ENCODE results near the gene CDK5RAP2.
"Not testable (repeated sequence)": the region's sequence is repeated elsewhere in the genome, so short reads cannot be mapped to it uniquely, and the experiment has no call there.

Gene CDK5RAP2

DNA sequence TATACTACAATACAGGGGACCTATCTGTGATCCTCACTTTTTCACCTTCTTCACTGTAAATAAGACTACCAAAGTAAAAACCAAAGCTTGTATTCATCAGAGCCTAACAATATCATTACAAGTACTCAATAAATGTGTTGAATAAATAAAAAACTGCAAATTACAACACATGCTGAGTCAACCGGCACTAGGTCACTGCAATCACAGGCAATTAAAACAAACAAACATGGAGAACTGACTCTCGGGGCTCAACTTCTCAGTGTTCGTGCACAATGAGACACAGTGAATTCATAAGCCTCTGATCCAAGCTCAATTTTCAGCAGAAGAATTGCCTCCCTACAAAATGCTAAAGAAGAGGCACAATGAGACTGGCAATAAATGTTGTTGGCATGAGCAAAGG, 69.2 kb downstream of the CDK5RAP2 start:
- no peak for DNase-seq

DNA sequence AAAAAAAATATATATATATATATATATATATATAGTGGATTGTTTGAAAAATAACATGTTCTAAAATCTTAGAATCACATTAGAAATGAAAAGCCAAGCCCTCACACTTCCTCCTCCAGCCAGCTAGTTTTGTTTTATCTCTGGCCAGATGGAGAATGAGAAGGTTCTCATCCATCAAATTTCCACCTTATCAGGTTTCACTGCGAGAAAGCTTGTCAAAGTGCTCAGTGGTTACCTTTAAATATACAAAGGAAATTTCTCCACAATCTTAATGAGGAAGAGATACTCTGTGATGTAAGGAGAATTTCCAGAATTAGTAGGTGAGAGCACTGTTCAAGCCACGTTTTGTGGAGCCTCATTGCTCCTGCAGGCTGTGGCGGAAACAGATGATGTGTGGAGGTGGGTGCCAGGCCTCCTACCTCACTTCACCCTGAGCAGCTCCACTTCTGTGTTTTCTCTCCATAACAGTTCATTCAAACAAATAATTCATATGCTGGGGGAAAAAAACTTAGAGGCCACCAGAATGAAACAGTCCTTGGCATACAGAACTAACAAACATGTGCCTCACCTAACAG, 71.9 kb downstream of the CDK5RAP2 start:
- DNase-seq: no peak

DNA sequence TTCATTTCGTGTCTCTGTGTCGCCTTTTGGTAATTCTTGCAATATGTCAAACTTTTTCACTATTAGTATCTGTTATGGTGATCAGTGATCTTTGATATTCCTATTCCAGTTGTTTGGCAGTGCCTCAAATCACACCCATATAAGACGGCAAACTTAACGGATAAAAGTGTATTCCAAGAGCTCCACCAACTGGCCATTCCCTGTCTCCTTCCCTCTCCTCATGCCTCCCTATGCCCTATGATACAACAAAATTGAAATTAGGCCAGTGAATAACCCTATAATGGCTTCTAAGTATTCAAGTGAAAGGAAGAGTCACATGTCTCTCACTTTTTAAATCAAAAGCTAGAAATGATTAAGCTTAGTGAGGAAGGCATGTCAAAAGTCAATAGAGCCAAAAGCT, 74.8 kb downstream of the CDK5RAP2 start:
- no peak for DNase-seq

DNA sequence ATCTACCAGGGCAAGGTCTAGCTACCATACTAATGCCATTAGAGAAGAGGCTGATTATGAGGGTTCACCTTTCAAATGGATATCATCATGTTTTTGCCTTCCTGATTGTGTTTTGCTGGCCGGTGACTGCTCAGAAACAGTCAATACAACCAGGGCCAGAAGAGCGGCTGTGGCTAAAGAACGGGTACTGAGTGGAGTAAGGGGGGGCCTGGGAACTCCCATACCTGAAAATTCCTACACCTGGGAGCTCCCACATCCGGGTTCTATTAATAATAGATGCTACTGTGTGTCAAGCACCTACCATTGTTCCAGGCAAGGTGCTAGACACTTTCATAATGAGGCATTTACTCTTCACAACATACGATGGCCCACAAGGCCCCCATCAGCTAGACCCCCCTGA, 79.2 kb downstream of the CDK5RAP2 start:
- DNase-seq: no peak

DNA sequence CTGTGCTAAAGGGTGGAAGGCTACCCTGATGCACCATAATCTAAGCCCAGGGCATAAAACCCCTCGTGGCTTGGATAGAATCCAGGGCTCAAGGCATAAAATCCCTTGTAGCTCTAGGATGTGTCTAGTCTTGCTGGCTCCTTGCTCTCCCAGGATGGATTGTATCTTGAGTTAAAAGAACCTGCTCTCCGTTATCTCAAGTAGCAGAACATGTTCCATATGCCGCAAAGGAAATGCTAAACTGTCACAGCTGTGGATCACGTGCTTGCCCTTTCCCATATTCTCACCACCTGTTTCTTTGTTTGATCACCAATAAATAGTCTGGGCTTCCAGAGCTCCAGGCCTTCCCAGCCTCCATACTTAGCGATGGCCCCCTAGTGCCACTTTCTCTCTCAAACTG, 82.1 kb downstream of the CDK5RAP2 start:
- peak; percentile 48 for DNase-seq

DNA sequence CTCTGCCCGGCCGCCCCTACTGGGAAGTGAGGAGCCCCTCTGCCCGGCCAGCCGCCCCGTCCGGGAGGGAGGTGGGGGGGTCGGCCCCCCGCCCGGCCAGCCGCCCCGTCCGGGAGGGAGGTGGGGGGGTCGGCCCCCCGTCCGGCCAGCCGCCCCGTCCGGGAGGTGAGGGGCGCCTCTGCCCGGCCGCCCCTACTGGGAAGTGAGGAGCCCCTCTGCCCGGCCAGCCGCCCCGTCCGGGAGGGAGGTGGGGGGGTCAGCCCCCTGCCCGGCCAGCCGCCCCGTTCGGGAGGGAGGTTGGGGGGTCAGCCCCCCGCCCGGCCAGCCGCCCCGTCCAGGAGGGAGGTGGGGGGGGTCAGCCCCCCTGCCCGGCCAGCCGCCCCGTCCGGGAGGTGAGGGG, 83.5 kb downstream of the CDK5RAP2 start:
- not testable (repeated sequence) for DNase-seq

DNA sequence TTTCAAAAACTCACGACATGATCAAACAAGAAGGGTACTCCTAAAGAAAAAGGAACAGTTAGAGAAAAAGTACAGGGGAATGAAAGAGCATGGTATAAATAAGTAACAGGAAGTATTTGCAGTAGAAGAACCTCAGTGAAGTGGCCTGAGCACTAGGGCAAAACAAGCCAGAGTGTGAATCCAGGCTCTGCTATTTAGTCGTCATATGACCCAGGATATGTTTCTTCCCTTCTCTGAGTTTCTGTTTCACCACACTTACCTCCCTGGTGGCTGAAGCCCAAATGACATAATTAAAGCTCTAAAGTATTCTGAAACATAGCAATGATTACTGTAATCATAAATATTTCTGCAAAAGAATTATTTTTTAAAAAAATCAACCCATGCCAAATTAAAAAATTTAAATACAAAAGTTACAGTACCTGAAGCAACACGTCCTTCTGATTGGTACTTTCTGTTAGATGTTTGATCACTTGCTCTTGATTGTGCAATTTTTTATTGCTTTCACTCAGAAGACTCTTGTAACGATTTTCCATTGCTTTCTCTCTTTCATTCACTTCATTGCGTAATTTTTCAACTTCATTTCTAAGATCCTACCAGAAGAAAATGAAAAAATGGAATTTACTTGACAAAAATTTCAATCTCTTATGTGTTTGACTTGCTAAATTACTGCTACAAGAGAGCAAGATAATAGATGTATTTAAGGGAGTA, 88.9 kb downstream of the CDK5RAP2 start:
- no peak for DNase-seq

DNA sequence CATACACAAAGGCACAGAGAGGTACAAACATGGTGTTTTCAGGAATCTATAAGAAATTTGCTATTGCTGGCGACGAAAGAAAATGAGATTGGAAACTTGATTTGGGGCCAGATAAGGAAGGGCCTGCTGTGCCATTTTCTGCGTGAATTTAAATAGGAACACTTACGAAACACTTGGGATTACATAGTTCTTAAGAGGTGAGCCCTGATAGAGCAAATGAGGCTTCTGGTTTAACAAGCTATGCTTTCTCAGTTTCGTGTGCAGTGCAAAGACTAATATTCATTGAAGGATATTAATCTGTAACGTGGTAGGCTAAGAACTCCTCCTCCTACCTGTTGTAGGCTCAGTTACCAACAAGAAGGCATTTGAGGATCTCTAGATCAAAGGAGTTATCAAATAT, 93.1 kb downstream of the CDK5RAP2 start:
- DNase-seq: no peak

DNA sequence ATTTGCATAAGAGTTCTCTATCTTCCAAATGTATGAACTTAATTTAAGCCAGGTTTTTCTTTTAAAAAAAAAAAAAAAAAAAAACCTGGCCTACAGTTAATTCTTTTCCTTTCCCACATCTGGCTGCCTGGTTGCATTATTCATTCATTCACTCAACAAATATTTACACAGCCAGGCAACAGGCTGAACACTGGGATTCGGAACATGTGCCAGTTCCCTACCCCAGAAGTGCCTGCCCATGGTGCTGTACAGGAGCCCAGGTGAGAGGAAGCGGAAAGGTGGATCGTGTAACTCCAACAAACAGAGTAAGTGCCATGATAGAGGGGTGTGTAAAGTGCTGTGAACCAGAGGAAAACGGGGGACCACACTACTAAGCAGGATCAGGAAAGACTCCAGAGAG, 93.6 kb downstream of the CDK5RAP2 start:
- DNase-seq: no peak

DNA sequence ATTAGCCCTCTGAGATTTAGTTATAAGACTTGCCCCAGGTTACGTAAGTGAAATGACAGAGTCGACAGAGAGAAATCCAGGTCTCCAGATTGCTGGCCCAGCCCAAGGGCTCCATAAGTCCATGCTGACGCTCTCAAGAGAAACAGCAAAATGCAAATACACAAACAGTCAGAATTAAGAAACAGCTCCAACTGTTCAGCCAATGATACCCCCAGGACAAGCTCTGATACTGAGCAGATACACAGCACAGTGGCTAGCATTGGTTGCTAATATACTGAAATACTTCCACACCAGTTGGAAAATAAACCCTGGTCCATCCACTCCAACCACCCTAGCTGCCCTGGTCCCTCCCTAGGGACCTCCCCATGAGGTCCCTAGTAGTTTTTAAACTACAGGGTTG, 94.2 kb downstream of the CDK5RAP2 start:
- no peak for DNase-seq

DNA sequence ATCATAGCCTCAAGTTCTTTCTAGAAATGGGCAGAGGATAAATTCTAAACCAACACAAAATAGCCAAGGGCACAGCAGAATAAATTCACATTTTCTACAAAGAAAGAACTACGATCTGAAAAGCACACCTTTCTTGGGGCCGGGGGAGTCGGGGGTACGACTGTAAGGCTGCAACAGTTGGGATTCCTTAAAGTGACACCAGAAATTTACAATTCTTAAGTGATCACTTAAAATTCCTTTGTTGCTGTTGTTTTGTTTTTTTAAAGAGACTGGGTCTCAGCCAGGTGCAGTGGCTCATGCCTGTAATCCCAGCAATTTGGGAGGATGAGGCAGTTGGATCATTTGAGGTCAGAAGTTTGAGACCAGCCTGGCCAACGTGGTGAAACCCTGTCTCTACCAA, 95.8 kb downstream of the CDK5RAP2 start:
- no peak for DNase-seq

DNA sequence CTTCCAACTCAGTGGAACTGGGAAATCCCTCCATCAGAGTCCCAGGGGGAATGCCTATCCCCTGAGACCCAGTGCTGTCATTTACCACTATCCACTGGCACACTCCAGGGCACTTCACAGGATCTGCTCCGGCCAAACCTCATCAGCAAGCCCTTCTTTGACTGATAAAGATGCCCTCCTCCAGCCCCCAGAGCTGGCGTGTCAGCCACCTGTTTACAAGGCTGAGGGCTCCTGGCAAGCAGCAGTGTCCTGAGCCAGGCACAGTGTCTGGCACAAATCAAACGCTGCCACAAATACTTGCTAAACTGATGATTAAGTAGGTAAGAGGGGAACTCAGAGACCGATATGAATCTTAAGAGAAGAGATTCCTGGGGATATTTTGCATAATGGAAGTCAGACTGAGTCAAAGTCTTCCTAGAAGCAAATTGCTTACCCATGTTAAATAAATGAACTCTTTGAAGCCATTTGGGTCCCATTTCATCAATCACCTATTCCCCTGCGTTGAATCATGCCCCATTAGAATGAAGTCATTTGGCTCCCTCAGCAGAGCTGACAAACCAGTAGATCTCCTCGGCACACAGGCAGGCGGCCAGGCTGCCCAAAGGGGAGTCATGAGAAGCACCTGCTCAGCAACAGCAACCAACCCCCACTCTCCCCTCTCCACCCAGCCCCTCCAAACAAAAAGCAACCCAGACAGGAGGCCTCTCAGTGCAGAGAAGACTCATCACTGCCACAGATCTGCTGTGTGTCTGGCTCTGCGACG, 97.4 kb downstream of the CDK5RAP2 start:
- DNase-seq: no peak

DNA sequence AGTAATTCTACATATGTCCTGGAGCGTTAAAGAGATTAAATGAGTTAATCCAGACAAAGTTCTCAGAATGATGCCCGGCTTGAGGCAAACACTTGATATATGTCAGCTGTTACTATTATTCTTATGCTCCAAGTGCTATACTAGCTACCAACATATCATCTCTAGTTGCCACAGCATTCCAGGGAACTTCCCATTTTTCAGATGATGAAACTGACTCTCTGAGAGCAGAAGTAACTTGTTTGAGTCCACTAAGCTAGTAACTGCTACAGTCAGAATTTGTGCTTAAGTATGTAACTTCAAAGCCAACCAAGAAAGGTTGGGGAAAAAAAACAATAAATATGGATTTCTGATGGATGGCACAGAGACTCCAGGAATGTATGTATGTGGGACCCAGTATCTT, 98.1 kb downstream of the CDK5RAP2 start:
- DNase-seq: peak; percentile 18

DNA sequence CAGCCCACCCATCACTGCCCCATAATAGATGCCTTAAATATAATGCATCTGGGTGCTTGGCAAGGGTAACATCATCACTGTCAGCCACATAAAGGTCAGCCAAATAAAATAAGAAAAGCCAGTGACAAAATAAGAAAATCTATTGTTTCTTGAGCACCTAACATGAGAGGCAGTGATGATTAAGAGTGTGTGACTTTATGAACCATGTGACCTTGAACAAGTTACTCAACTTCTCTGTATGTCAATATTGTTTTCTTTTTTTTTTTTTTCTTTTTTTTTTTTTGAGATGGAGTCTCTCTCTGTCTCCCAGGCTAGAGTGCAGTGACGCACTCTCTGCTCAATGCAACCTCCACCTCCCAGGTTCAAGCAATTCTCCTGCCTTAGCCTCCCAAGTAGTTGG, 98.7 kb downstream of the CDK5RAP2 start:
- DNase-seq: no peak

DNA sequence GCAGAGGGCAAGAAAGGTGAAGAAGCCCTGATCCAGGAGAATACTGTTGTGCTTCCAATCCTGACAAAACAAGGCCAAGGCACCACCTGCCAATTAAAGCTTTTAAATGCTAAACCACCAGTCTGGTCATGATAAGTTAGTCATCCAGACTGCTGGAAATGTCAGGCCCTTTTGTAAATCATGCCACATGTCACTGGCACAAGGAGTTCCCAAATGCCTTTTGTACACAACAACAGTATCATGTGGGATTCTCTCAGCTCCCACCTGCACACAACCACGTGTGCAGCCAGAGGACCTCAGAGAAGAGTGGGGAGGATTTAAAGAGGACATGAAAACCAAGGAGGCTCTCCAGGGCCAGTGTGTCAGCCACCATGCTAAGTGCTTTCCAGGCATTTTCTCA, 99.3 kb downstream of the CDK5RAP2 start:
- DNase-seq: no peak

DNA sequence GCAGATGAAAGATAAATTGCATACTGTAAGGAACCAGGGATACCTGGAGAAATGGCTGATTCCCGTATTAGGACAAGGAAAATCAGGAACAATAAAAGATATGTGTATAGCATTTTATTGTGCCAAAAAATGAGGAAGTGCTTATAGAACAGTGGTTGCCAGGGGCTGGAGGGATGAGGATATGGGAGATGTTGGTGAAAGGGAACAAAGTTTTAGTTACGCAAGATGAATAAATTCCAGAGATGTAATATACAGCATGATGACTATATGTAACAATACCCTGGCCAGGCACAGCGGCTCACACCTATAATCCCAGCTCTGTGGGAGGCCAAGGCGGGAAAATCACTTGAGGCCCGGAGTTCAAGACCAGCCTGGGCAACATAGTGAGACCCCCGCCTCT, 101.8 kb downstream of the CDK5RAP2 start:
- DNase-seq: no peak

DNA sequence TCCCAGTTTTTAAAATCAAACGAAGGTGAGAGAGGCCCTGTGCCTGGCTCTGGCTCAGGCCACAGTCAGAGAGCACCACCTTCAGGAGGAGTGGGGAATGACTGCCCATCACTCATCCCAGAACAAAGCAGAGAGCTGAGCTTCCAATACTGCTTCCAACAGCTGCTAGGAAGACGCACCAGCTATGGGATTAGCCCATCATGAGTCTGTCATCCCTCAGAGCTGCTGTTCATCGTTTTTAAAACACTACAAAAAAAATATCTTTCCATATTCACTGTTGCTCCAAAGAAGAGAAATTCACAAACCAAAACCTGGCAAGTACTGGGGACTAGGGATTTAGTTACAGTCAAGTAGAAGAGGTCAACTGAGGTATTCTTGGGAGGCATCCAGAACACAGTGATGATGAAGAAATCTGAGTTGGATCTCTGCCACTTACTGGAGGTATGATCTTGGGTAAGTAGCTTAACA, 102.4 kb downstream of the CDK5RAP2 start:
- peak; percentile 52 for DNase-seq

DNA sequence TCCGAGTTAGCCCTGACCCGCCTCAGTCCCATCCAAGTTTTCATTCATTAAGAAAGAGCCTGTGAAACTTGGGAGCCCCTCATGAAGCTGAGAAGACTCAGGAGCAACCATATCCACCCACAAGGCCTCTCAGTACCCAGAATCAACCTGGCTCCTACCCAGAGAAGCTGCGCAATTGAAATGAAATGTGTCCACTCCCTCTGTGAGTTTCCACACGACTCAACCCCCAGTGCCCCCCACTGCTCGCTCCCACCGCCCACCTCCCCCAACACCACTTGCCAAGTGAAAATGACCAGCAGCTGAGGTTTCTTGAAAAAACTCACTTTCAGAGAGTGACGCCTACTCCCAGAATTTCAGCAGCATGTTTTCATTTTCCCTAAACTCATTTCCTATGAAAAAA, 104.6 kb downstream of the CDK5RAP2 start:
- DNase-seq: no peak

DNA sequence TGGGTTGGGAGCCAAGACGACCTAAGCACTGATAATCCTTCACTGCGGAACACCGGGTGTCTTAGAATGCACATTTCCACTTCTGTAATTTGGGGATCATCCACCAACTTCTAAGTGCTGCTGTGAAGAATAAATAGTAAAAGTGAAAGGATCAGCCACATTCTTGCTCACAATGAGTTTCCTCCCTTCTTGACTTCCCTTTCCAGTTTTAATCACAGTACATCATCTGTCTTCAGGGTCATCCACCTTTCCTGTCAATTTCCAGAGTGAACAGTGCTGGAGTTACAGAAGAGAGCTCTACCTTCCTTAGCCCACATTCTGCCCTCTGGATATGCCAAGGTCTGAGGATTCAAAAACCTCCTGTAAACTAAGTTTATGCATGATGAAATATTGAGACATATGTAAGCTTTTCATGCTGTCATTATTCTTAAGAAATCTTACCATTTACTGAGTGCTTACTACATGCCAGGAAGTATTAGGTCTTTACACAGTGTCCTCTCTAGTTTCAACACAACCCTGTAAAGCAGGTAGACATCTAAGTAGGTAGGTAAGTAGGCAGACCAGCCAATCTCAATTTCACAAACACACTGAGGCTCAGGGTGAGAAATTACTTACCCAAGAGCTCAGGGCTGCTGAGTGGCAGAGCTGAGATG, 105.2 kb downstream of the CDK5RAP2 start:
- DNase-seq: no peak

DNA sequence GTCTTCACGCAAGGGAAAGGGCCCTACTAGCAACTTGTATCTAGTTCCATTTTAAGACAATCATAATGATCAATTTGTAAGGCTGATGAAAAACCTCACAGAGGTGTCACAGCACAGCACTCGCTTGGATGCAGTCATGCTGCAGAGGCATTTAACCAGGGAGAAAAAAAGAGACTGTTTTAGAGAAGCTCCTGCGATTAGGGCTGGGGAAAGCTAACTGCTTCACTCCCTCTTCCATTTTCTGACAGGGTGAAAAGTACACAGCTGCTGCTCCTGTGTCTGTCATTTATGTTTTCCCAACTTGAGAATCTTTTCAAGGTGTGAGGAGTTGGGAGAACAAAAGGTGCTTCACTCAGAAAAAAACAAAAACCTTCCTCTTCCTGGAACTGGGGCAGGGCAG, 106.4 kb downstream of the CDK5RAP2 start:
- DNase-seq: no peak

DNA sequence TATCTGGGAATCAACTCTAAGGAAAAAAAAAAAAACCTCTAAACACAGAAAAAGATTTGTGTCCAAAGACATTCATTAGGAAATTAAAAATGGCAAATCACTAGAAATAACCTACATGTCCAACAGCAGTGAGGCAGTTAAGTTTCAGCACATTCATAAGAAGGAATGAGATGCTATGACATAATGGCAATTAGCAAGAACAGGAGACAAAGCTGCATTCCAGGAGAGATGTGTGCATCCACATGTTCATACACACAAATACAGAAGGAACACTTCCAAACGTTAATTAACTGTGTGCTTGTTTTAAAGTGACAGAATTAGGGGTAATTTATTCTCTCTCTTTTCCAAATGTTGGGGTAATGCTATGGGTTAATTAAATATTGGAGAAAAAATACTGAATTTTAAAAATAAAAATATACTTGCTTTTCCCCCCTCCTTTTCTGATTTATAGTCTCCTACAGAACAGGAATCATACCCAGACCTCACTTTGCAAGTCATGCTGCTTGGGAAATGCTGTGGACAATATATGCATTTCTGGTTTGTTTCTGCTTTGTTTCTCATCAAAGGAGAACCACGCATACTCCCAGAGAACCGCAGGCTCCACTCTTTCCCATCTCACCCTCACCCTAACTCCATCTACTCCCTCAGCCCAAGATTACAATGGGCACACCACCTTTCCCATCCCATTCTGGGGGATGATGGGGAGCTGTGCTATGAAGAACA, 114.1 kb downstream of the CDK5RAP2 start:
- no peak for DNase-seq

DNA sequence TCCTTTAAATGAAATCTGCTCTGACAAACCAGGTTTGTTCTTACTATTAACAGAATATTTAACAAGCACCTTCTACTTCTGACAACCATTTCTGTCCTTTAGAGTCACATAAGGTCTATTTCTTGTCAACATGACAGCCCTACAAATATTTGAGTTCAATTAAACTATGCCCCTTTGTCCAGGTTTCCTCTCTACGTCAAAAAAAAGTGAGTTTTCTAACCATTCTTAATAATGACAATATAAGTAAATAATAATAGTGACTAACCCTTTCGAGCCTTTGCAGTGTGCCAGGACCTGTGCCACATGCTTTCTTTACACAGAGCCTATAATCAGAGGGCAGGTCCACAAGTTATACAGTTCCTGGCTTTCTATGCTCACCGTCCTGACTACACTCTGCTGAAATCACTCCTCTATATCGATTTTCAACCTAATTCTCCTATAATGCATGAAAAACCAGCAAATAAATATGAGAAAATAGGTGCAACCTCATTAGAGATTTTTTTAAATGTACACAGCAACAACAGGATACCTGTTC, 115.0 kb downstream of the CDK5RAP2 start:
- DNase-seq: no peak

Data from NCI-H524 treated with DMSO at 0.1 percent for 48 hours (cell line).